ENCODE results near the gene PXN. TPM values are rescaled to one million over a fixed set of nuclear protein-coding genes. Genes with fewer than 3 reads are reported as not detected.

The PXN gene
- total RNA-seq, 4 donors from 2014 or later: 29.6 to 211 (median 41.2) TPM

DNA sequence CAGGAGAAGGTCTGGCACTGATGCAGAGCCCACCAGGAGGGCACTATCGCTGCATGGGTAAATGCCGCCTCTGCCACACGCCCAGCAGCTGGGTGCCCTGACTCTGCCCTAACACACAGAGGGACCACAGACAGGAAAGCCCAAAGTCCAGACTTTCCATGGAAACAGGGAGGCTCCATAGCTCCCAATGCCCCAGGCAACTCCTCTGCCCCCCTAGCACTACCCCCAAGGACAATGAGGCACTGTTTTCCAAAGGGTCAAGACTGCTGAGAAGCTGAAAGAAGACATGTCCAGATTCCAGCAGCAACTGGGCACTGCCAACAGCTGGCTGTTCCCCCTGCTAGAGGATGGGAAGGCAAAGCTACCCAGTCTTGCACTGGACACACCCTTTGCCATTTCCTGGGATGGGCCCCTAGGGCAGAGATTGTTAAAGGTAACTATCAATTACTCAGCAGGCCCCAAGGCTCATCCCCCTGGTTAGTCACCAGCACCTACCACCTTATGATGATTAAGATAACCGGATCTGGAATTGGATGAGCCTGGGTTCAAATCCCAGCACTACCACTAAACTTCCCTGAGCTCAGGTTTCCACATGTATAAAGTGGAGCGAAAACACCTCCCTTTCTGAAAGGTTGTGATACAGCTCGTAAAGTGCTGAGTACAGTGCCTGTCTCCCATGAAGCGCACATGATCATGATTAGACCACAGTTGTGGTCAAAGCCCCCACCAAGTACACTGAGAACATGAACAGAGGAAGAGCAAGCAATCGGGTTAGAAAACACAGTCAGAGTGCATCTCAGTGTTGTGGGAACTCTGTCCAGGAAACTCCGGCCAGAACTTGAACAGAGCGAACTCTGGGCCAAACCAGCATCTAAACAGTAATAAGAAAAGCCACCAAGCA is 3.3 kb downstream of the PXN start:
- H3K4me3 ChIP-seq: peak overlapping the region; percentile 79 to 100
- no peak for DNase-seq

DNA sequence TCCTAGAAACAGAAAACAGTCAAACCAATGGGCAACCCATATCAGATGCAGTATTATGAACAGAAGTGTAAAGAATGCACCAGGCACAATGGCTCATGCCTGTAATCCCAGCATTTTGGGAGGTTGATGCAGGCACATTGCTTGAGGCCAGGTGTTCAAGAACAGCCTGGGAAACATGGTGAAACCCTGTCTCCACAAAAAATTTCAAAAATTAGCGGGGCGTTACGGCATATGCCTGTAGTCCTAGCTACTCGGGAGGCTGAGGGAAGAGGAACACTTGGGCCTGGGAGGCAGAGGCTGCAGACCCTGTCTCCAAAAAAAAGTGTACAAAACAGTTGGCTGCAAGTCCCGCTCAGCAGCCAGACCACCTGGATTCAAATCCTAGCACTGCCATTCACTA is 4.9 kb downstream of the PXN start:
- Histone ChIP-seq H3K4me3 (no peak overlapping the region), H3K4me1 (peaks cover 0 to 24% of the 10 kb centered on the region in 2 donors), H3K9me3 (no peaks in the 10 kb centered on the region), H3K36me3 (no peaks in the 10 kb centered on the region), H3K27ac (peak overlapping the region in 1 of 2 donors; percentile 97), H3K27me3 (no peaks in the 10 kb centered on the region)
- intact Hi-C loops (cut with DNase I; ENCODE audit: low total_unique reads): no loop called here
- TF ChIP-seq POLR2A (IDR thresholded peaks at IDR 0.05): no peak
- TF ChIP-seq, protein P1, sequence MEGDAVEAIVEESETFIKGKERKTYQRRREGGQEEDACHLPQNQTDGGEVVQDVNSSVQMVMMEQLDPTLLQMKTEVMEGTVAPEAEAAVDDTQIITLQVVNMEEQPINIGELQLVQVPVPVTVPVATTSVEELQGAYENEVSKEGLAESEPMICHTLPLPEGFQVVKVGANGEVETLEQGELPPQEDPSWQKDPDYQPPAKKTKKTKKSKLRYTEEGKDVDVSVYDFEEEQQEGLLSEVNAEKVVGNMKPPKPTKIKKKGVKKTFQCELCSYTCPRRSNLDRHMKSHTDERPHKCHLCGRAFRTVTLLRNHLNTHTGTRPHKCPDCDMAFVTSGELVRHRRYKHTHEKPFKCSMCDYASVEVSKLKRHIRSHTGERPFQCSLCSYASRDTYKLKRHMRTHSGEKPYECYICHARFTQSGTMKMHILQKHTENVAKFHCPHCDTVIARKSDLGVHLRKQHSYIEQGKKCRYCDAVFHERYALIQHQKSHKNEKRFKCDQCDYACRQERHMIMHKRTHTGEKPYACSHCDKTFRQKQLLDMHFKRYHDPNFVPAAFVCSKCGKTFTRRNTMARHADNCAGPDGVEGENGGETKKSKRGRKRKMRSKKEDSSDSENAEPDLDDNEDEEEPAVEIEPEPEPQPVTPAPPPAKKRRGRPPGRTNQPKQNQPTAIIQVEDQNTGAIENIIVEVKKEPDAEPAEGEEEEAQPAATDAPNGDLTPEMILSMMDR (IDR thresholded peaks at IDR 0.05): no peak
- no peak for DNase-seq

More for the DNA sequence above, 3.3 kb downstream of the PXN start:
- no peaks in the 10 kb centered on the region for H3K27me3 ChIP-seq
- TF ChIP-seq POLR2A (IDR thresholded peaks at IDR 0.05): peak in 1 of 2 donors; percentile 14
- TF ChIP-seq, protein P1 (IDR thresholded peaks at IDR 0.05): no peak
- no peaks in the 10 kb centered on the region for H3K9me3 ChIP-seq
- H3K4me1 ChIP-seq: peaks cover 0 to 15% of the 10 kb centered on the region in 2 donors
- peak overlapping the region; percentile 97 for H3K27ac ChIP-seq
- no peaks in the 10 kb centered on the region for H3K36me3 ChIP-seq
- intact Hi-C loops (cut with DNase I; ENCODE audit: low total_unique reads): no loop called here

DNA sequence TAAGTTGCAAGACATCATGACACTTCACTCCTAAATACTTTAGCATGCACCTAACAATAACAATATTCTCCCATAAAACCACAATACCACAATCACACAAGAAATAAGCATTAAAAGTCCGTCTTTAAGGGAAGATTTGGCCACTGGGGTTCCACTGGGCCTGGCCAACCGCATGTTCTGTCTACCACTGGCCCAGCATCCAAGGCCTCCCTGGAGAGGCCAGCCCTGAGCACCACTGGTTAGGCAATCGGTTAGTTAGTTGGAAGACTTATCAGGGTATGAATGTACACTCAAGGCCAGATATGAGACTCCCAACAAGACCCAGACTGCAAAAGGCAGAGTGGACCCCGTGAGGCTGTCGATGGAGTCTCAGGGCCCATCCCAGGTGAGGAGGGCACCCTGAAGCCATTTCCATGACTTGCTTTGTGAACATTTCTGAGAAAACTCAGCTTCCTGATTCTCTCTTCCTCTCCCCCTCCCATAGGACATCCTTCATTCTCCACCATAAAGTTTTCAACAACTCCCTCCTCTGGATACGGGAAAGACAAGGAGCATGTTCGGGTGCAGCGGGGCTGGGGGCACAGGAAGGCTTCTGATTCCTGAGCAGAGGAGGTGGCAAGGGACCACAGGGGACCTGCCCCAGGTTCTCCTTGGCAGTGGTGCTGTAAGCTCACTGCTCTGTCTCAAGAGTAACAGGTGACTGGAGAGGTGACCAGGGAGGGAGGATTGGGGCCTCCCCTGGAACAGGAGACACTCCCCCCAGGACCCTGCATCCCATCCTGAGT is 5.9 kb downstream of the PXN start:
- DNase-seq: peak in 1 of 2 donors; percentile 42
- Histone ChIP-seq H3K4me3 (no peak overlapping the region), H3K27me3 (no peaks in the 10 kb centered on the region), H3K4me1 (peaks cover 0 to 24% of the 10 kb centered on the region in 2 donors), H3K36me3 (no peaks in the 10 kb centered on the region), H3K27ac (peak overlapping the region; percentile 84 to 90), H3K9me3 (no peaks in the 10 kb centered on the region)
- intact Hi-C loops (cut with DNase I; ENCODE audit: low total_unique reads): no loop called here
- TF ChIP-seq, protein P1 (IDR thresholded peaks at IDR 0.05): no peak
- TF ChIP-seq POLR2A (IDR thresholded peaks at IDR 0.05): no peak

DNA sequence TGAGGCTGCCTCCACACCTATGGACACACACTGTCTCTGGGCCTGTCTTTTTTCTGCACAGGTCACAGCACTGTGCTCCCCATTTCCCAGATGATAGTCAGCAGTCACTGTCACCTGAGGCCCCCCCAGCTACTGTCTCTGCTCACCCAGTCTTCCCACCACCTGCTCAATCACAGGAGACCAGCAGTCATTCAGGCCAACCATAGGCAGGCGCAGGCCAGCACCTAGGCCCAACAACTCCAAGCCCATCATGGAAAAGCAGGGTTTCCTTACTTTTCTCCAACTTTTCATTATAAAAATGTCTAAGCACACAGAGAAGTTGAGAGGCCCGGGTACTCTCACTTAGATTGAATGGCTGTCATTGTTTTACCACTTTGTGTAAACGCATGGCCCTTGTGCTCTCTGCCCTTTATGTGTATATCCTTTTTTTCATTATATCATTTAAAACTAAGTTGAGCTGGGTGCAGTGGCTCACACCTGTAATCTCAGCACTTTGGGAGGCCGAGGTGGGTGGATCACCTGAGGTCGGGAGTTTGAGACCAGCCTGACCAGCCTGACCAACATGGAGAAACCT is 7.1 kb downstream of the PXN start:
- no peaks in the 10 kb centered on the region for H3K9me3 ChIP-seq
- H3K4me3 ChIP-seq: no peak overlapping the region
- peaks cover 0 to 24% of the 10 kb centered on the region in 2 donors for H3K4me1 ChIP-seq
- no peaks in the 10 kb centered on the region for H3K36me3 ChIP-seq
- no peak for DNase-seq
- intact Hi-C loops (cut with DNase I; ENCODE audit: low total_unique reads): no loop called here
- peak overlapping the region; percentile 84 to 90 for H3K27ac ChIP-seq
- no peaks in the 10 kb centered on the region for H3K27me3 ChIP-seq
- TF ChIP-seq POLR2A (IDR thresholded peaks at IDR 0.05): no peak
- TF ChIP-seq, protein P1 (IDR thresholded peaks at IDR 0.05): no peak
